PC-9 (cell line): ENCODE results near the gene OBP2A.

Experiments used
- CTCF ChIP-seq: fragments of 200-600 bp; sonication (generic); conservative IDR thresholded peaks from 2 replicates; pipeline ENCODE4 v1.6.1; 2017; ENCODE audit warnings: mixed run types, antibody characterized with exemption, mild to moderate bottlenecking, moderate library complexity
- EZH2 ChIP-seq: fragments of 200-600 bp; sonication (generic); IDR thresholded peaks from 2 replicates; pipeline ENCODE4 v1.8.0; 2017; ENCODE audit warnings: antibody characterized with exemption, low read depth

- TF ChIP-seq CTCF, result no peak
- TF ChIP-seq EZH2, result no peak
Observed at GRCh38 chr9:135525241-135526088, 20.5 kb upstream of the OBP2A start.
